Testis (tissue), 2 donors: ENCODE measurements around the gene ITGB5.

Source experiments
- CTCF ChIP-seq, 3 experiments: fragments of 450-650 bp in 2 of 3; fragments of 200-600 bp in 1 of 3; sonication (generic) in 1 of 3; IDR thresholded peaks; one replicate each; pipeline ENCODE4 v1.5.1; 2016 to 2019; ENCODE audit warnings: antibody characterized with exemption in 3 of 3, mild to moderate bottlenecking in 2 of 3, moderate library complexity in 1 of 3
- POLR2A ChIP-seq: fragments of 450-650 bp; IDR thresholded peaks from one replicate; pipeline ENCODE4 v1.6.1; 2017; ENCODE audit warnings: antibody characterized with exemption, mild to moderate bottlenecking, moderate library complexity

- TF ChIP-seq CTCF (IDR thresholded peaks at IDR 0.05) (no peak), POLR2A (no peak)
These were observed 85.0 kb downstream of the ITGB5 start for GRCh38 chr3:124802061-124802698.
